GM12892 (cell line): ENCODE data around the gene SNX30.

Experiments used
- POLR2A ChIP-seq: IDR thresholded peaks from 2 replicates; pipeline ENCODE4 v1.6.1; 2011; ENCODE audit warnings: low read depth, low read length, control low read depth
- POLR2AphosphoS5 ChIP-seq: IDR thresholded peaks from 2 replicates; pipeline ENCODE4 v1.6.1; 2011; ENCODE audit warnings: low read depth, low read length, control low read depth
- TAF1 ChIP-seq: IDR thresholded peaks from 2 replicates; pipeline ENCODE4 v1.6.1; 2011; ENCODE audit warnings: low read depth, mild to moderate bottlenecking, control low read depth, low read length, borderline replicate concordance

DNA sequence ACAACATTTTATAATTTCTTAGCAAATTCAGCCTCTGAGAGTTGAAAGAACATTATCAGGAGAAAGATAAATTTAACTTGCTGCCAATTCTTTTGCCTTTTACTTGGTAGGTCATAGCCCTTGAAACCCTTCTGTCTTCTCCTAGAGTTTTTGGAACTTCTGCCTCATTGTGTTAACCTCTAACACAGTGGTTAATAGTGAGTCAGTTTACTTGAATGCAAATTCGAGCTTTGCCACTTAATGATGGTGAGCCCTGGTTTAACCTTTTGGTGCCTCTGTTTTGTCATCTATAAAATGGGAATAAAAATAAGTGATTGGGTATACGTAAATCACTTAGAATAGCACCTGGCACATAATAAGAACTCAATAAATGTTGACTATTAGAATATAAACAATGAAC, 30.9 kb upstream of the SNX30 start:
- TF ChIP-seq POLR2A = no peak
- no peak for TF ChIP-seq POLR2AphosphoS5
- no peak for TF ChIP-seq TAF1
